CD4-positive, alpha-beta T cell treated with Interferon alpha-2 for 1 hour (primary cell): ENCODE measurements around the gene SAMM50.

ENCODE experiments used
- DNase-seq, 2 donors: peaks; one replicate each; pipeline ENCODE4 v3.0.0-alpha.2; 2020 to 2022

SAMM50 gene

DNA sequence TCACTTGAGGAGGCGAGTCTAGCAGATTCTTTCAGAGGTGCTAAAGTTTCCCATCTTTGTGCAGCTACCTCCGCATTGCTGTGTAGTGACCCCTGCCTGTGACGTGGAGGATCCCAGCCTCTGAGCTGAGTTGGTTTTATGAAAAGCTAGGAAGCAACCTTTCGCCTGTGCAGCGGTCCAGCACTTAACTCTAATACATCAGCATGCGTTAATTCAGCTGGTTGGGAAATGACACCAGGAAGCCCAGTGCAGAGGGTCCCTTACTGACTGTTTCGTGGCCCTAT, 8.9 kb upstream of the SAMM50 start:
- no peak for DNase-seq

DNA sequence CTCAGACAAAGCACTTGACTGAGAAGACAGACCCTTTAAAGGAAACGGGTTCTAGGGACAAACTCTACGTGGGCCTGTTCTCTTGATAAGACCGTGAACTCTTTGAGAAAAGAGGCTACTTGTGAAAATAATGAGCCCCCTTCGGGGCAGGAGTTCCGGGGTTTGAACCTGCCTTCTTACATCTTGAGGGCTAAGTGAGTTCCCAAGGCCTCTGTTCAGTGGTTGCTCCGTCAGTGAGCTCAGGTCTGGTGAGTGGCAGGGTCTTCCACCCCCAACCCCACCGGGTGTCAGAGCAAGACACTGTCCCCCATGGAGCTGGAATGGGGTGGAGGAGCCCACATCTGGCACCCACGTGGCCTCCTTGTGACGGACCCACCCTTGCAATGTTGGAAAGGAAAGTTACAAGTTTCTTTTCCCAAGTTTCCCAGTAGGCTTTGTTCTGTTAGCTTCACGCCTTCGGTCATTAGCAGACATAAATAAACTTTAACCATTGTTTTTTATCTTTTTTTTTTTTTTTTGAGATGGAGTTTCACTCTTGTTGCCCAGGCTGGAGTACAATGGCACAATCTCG, 6.3 kb upstream of the SAMM50 start:
- DNase-seq: no peak

DNA sequence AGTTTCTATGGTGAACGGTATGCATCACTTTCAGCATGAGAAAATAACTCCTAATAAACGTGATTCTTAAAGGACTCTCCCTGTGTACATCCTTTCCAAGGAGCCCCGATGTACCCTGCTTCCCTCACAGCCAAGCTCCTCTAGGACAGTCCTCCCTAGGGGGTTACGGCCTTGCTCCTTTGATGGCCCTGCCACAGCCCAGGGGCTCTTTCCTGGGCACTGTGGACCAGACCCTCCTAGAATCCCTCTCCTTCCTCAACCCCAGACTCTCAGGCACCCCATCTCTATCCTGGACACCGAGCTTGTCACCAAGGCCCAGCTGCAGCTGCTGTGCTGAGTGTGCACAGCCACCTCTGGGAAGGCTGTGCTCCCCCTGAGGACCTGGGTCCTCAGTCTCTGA, 3.9 kb upstream of the SAMM50 start:
- no peak for DNase-seq

DNA sequence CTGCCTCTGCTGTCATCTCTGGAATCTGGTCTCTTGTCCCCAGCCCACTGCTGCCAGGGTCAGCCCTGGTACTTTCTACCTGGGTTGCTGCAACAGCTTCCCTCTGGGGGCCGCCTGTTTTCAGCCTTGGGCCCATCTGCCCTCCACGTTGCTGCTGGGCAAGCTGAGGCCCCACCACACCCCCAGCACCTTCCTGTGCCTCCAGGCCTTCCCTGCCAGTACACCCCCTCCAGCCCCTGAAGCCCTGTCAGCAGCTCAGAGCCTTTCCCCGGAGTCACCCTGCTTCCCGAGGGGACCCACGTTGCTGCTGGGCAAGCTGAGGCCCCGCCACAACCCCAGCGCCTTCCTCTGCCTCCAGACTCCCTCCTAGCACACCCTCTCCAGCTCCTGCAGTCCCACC, 3.3 kb upstream of the SAMM50 start:
- DNase-seq: no peak

DNA sequence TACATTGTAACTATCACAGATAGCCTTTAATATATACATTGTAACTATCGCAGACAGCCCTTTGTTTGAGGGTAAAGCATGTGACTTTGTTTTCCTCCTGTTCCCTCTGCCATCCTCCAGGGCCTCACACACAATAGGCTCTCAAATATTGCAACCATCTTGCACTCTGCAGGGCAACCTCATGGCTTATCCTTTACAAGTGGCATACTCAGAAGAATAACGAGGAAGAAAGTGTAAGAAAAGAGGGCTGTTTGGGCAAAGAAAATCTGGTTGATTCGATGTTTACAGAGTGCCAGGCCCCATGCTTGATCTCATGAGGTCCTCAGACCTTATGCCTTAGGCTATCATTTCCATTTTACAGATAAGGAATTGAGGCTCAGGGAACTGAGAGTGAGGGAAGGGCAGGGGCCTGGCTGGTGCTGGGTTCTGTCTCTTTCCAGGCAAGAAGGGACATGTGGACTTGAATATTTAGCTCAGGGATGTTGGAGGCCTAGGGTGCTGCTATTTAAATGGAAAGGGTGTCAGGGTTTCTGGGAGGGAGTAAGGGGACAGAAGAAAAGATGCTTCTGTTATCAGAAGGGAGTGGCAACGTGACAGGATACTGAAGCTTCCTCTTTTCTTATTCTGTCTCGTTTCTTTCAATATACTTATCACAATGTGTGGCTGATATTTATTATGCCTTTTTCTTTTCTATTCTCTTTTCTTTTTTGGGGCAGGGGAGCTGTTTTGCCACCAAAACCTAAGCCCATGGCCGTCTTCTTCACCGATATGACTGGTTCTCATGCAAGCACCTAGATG, 1.1 kb upstream of the SAMM50 start:
- DNase-seq: no peak

DNA sequence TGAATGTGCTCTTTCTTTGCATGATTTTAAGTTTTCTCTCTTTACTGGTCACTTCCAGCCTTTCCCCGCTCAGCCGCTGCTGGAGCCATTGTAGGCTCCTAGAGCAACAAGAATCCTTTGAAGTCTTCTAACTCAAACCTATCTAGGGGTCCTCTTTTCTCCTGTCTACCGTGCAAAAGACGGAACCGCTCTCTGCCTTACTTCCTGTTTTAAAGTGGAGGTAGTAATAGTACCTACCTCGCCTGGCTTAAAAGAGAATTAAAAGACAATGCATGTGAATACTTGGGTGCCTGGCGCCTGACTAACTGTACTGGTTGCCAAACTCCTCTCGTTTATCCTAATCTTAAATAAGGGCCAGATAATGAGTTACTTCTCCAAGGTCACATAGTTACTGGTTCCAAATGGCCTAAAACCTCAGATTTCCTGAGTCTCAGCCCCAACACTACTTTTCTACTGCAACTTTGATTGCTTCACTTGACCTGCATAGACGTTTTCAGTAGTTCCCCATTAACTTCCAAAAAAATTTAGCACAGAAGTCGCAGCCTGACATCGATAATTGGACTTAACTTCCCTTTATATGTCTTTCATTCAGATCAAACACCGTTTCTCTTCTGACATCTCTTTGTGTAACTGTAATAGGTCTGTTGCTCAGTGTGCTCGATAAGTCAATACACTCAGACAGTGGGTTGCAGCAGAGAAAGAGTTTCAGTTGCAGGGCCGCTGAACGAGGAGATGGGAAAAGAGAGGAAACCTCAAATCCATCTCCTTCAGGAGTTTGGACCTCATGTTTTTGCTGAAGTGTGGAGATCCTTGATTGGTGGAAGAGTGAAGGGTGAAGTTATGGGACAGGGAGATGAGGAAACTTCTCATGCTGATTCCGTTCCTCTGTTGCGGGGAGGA, 891 bp downstream of the SAMM50 start:
- peak in 1 of 2 donors; percentile 16 for DNase-seq

DNA sequence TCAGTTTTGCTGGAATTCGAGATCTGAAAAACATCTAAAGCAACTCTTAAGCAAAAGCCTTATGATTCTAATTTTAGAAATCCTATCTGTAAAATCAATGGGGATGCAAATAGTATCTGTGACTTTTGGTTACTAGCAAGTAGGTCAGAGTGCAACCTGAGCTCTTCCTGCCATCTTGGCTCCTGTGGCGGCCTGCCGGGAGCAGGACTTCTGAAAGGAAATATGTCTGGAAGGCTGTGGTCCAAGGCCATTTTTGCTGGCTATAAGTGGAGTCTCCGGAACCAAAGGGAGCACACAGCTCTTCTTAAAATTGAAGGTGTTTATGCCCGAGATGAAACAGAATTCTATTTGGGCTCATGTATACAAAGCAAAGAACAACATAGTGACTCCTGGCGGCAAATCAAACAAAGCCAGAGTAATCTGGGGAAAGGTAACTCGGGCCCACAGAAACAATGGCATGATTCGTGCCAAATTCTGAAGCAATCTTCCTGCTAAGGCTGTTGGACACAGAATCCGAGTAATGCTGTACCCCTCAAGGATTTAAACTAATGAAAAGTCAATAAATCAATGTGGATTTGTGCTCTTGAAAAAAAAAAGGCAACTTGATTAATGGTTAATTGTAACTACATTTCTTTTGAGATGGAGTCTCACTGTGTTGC, 1.7 kb downstream of the SAMM50 start:
- DNase-seq: no peak

DNA sequence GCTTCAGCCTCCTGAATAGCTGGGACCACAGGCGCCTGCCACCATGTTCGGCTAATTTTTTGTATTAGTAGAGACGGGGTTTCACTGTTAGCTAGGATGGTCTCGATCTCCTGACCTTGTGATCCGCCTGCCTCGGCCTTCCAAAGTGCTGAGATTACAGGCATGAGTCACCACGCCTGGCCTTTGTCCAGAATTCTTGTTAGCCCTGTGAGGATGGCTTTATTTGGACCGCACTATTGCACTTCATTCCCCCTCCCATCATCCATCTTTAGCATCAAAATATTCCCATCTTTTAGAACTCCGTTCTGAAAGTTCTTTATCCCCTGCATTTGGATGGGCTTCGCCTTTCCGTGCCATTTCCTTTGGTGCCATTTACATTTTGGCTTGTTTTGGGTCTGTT, 2.6 kb downstream of the SAMM50 start:
- DNase-seq: no peak

DNA sequence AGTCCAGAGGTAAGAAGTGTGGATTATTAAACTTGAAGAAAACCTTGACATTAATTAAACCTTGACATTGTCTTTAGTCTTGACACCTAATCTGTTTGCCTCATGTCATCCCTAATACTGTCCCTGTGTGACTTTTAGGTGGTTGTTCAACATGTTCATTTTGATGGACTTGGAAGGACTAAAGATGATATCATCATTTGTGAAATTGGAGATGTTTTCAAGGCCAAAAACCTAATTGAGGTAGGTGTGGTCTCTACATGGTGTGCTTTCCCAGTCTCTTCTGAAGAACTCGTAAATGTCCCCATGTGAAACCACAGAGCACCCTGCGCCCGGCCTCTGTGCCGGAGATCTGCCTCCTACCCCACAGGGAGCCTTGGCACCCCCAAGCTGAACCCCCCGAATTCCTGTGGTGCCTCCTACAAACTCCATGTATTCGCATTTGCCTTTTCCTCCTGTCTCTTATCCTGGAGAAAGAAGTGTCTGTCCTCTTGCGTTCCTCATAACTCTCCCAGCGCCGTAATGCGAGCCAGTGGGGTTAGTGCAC, 9.1 kb downstream of the SAMM50 start:
- no peak for DNase-seq

DNA sequence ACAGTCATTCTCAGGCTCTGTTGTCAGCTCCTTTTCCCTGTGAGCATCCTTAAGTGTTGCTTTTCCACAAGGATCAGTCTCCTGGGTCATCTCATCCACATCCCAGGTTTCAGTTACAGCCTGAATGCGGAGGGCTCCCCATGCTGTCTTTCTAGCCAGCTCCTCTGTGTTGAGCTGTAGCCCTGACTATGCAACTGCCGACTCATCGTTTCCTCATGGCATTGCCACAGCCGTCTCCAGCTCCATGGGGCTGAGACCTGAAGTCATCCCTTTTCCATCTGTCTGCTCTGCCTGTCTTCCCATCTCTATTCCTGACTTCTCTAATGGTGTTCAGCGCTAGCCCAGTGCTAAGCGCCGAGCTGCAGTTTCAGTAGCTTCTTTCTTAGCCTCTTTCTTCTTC, 11.8 kb downstream of the SAMM50 start:
- DNase-seq: no peak

DNA sequence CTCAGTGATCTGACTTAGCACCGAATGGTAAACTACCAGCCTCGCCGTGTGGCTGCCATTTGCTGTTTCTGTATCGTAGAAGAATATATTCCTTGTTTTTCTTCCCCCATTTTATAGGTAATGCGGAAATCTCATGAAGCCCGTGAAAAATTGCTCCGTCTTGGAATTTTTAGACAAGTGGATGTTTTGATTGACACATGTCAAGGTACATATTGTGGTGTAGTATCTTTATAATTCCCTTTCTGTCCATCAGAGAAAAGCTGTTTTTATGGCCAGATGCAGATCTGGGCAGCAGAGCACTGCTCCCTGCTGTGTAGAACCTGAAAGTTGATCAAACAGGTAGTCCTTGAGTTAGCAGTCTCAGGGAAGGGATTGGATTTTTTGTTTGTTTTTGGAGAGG, 13.4 kb downstream of the SAMM50 start:
- DNase-seq: no peak

DNA sequence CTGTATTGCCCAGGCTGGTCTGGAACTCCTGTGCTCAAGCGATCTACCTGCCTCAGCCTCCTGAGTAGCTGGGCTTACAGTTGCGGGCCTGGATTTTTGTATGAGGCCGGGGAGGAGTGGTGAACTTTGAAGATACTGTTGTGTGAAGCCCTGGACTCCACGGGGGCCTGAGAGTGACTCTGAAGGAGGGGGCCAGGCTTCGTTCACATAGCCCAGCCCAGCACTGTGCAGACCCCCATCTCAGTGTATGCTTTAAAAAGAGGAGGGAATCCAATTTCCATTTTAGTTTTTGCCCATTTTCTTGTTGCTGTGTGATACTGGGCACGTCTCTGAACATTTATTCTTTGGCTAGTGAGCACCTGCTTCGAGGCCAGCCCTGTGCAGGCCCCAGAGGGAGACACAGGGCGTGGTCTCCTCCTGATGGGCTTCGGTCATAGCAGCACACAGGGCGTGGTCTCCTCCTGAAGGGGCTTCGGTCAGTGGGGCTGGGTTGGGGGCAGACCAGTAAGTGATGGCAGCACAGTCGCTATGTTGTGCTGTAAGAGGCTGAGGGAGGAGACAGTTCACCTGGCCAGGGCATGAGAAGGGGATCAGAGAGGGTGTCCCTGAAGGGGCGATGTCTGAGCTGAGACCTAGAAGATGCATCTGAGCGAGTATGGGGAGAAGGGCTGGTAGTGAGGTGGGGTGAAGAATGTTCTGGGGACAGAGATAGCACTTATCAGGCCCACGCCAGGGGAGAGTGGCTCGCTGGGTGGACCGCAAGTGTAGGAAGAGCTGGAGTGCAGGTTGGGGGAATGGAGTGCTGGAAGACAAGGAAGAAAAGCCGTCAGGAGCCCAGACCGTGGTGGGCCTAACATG, 14.0 kb downstream of the SAMM50 start:
- DNase-seq: no peak

DNA sequence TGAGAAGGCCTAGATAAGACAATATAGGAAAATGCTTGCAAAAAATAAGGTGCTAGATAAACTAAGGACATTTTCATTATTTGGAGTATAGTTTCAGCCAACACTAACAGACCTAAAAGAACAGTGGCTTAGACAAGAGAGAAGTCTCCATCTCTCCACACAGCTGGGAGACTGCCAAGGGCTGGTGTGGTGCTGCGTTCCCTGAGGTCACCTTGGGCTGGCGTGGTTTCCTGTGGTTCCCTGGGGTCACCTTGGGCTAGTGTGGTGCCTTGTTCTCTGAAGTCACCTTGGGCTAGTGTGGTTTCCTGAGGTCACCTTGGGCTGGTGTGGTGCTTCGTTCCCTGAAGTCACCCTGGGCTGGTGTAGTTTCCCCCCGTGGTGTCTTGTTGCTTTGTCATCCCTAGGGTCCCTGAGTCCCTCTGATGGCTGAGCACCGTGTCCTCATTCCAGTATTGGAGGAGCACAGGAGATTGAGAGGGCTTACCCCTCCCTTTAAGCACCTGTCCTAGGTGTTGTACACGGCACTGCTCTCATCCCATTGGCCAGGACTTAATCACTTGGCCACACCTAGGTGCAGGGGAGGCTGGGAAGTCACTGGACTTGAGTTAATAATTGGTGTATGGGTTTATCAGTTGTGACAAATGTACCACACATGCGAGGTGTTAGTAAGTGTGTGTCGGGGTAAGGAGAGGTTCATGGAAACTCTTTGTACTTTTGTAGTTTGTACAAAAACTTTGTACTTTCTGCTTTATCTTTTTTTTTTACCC, 14.9 kb downstream of the SAMM50 start:
- DNase-seq: no peak

DNA sequence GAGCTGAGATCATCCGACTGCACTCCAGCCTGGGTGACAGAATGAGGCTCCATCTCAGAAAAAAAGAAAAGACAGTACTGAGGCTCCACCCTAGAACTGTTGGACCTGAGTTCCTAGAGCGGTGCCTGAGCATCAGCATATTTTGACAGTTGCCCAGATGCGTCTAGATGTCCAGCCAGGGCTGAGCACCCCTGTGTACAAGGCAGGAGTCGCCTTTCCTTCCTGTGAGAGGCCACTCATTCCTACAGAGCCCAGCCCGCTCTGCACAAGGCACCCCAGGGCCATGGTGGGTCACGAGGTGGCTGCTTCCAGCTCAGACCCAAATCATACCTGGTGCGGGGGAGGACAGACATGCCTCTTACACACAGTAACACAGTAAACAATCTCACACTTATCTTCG, 15.9 kb downstream of the SAMM50 start:
- DNase-seq: no peak

DNA sequence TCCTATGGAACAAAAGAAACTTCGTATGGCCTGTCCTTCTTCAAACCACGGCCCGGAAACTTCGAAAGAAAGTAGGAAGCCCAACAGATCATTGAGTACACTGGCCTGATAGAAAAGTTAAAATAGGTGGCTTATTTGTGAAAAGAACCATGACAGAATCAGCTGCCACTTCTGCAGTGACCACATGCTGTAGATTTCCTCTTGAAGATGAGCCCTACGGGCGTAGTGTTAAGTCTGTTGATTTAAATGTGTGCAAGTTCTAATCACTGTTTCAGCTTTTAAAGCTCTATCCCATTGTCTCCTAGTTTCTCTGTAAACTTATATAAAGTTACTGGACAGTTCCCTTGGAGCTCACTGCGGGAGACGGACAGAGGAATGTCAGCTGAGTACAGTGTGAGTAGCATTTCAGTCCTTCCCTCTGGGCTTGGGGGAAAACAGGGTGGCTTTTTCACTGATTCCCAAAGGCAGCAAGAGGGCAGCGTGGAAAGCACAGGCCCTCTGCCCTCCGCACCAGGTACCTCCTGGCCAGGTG, 17.8 kb downstream of the SAMM50 start:
- DNase-seq: no peak

DNA sequence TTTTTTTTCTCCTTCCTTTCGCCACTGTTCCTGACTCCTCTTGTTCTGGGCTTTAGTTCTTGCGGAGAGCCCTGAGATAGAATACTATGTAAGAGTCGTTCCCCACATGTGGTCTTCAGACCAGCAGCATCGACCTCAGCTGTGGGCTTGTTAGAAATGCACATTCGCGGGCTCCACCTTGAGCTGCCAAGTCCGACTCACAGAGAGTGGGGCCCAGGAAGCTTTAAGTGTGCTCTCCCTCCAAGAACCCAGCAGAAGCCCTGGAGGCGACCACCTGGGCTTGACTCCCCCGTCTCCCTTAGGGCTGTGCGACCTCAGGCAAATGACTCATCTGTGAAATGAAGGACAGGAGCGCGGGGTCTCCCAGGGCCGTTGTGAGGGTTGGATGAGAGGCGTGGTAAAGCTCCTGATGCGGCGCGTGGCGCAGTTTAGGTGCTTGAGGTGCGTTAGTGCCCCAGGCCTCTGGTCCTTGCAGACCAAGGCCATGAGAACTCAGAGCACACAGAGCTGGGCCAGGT, 18.8 kb downstream of the SAMM50 start:
- DNase-seq: no peak

DNA sequence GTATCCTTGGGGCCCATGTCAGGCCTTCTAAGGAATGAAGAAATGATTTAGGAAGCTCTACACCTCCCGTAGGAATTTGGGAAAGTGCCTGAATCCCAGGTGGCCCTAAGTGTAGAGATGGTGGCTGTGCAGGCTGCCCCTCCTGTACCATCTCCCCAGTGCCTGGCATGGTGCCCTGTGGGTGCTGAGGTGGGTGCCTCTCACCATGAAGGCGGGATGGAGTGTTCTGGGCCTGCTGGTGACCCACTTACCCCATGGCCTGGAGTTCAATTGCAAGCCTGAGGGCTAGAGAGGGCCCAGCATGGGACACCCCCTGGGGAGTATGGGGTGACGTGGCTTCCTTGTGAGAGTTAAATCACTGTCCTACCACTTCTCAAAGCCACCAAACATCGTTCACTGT, 19.8 kb downstream of the SAMM50 start:
- no peak for DNase-seq

DNA sequence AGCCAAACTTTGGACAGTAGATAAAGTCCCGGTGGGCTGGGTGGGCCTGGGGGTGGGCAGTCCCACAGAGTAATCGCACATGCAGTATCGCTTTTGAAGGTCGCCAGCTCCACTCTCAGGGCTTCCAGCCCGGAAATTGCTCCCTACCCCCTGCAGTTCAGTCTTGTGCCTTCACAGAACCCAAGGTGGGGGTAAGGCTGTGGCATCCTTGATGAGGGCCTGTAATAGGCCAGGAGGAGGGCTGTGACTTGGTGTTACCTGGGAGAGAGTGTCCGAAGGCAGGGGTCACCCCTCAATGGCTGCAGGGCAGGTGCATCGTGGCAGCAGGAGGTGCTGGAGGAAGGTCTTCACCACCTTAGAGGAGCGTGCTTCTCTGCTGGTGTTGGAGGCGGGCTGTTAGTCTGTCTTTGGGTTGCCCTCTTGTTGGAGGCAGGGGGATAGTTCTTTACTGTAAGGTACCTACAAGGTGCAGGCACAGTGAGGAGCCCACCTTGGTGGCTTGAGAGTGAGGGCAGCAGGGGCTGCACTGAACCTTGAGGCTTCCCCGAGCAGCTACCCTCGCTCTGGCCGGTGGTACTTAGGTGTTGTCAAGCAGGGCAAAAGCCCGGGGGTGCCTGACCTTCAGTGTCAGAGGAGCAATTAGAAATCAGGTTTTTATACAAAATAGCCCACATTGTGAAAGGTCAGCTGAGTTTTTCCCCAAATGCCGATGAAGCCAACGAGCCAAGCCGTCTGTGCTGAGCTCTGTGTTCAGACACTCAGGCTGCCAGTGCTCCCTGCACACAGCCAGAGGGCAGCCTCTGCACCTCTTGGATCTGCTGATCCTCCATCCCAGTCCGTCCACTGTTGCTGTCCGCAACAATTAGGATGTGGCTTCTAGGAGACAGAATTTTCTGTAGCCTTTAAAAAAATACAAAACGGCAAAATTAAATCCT, 21.9 kb downstream of the SAMM50 start:
- DNase-seq: no peak

DNA sequence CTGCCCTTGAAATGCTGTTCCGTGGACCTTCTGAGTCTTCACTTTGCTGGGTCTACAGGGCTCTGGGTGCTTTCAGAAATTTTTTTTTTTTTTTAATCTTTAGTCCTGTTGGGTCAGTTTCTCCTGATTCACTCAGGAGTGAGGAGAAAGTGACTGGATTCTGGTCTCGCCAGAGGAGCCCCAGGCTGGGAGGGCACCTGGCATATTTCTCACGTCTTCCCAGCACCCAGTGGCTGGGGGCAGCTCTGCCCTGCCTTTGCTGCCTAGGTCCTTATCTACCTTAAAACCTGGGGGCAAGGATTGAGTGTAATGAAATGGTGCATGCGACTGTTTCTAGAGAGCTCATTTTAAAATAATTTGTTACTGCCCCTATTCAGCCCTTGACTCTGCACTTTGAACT, 23.3 kb downstream of the SAMM50 start:
- no peak for DNase-seq

DNA sequence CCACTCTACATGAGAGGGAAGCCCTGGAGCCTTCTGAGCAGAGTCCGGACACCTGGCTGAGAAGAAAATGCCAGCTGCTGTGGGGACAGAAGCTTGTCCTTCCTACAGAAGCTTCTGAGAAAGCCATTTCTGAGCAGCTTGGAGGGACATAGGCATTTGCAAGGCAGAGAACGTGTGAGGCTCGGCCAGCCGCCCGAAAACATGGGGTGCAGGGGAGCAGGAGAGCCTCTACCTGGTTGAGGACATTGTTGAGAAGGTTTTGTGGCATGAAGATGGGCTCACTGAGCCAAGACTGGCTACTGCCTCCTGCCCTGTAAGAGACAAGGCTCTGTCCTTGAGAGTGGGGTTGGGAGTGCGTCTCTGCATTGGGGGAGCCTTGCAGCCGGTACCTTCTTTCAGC, 25.3 kb downstream of the SAMM50 start:
- DNase-seq: no peak
